22Rv1 (cell line): Measurements from ENCODE around the gene BIN2.

Experiments used
- CTCF ChIP-seq: fragments of 450-650 bp; IDR thresholded peaks from 2 replicates; pipeline ENCODE4 v1.5.1; 2017; ENCODE audit warnings: mild to moderate bottlenecking
- ZFX ChIP-seq: fragments of 450-650 bp; IDR thresholded peaks from 2 replicates; pipeline ENCODE4 v1.6.1; 2017; ENCODE audit warnings: antibody characterized with exemption, borderline replicate concordance

GRCh38 chr12:51232642-51233041 is 91.3 kb downstream of the BIN2 start:
- TF ChIP-seq CTCF (no peak), ZFX (no peak)
